Gastrocnemius medialis (tissue), 4 donors: ENCODE data around the gene P4HTM.

Experiments used
- CTCF ChIP-seq, 5 experiments: fragments of 450-650 bp in 3 of 5; fragments of 200-600 bp in 2 of 5; sonication (generic) in 2 of 5; IDR thresholded peaks in 4 of 5; conservative IDR thresholded peaks in 1 of 5; 1 replicate in 4 of 5; 2 replicates in 1 of 5; pipeline ENCODE4 v1.5.1; 2016 to 2019; ENCODE audit warnings: antibody characterized with exemption in 5 of 5, mild to moderate bottlenecking in 3 of 5, moderate library complexity in 3 of 5
- POLR2A ChIP-seq, 2 donors: fragments of 450-650 bp; IDR thresholded peaks; one replicate each; pipeline ENCODE4 v1.6.1; 2017; ENCODE audit warnings: antibody characterized with exemption in 2 of 2, mild to moderate bottlenecking in 2 of 2, moderate library complexity in 2 of 2

GRCh38 chr3:49025793-49026520 is 35.9 kb downstream of the P4HTM start:
- TF ChIP-seq CTCF (IDR thresholded peaks at IDR 0.05 in 4 of 5, conservative IDR thresholded peaks at IDR 0.05 in 1 of 5) (no peak), POLR2A (IDR thresholded peaks at IDR 0.05) (no peak)
